Keratinocyte (primary cell): Measurements from ENCODE around the gene MRS2. TPM values are rescaled to one million over a fixed set of nuclear protein-coding genes. Genes with fewer than 3 reads are reported as not detected.
A peak's percentile ranks its signal among the peaks of the same experiment; 100 is the strongest.
"Not testable (repeated sequence)": the region's sequence is repeated elsewhere in the genome, so short reads cannot be mapped to it uniquely, and the experiment has no call there.

ENCODE experiments used
- DNase-seq: peaks from one replicate; pipeline ENCODE4 v3.0.0-alpha.2; 2011; ENCODE audit warnings: low read depth, missing footprints, low spot score
- FAIRE-seq: peaks from 2 replicates; lab custom pipeline; 2011; peaks lifted over from hg19 to GRCh38; lab: Jason Lieb, UNC
- H2AFZ ChIP-seq: 2 replicates; pipeline ENCODE4 v1.6.0; 2012; ENCODE audit warnings: low read length, control low read depth, inconsistent platforms; ENCODE audit not compliant: control insufficient read depth
- H3K27ac ChIP-seq: 2 replicates; pipeline ENCODE4 v1.5.1; 2011; ENCODE audit warnings: low read length; ENCODE audit not compliant: control insufficient read depth, insufficient read depth
- H3K27me3 ChIP-seq: 3 replicates; pipeline ENCODE4 v1.6.0; 2011; ENCODE audit warnings: low read length; ENCODE audit not compliant: control insufficient read depth, insufficient read depth; ENCODE audit errors: extremely low read depth
- H3K36me3 ChIP-seq, 2 experiments: 2 replicates in 1 of 2; 3 replicates in 1 of 2; pipeline ENCODE4 v1.5.1; 2011; ENCODE audit warnings: low read length in 2 of 2, mild to moderate bottlenecking in 1 of 2; ENCODE audit not compliant: control insufficient read depth in 2 of 2, insufficient read depth in 2 of 2; ENCODE audit errors: extremely low read depth in 1 of 2
- H3K4me1 ChIP-seq: 3 replicates; pipeline ENCODE4 v1.5.1; 2011; ENCODE audit warnings: low read length; ENCODE audit not compliant: control insufficient read depth, insufficient read depth; ENCODE audit errors: extremely low read depth
- H3K4me2 ChIP-seq: 3 replicates; pipeline ENCODE4 v1.6.0; 2011; ENCODE audit warnings: low read depth, low read length; ENCODE audit not compliant: control insufficient read depth, insufficient read depth; ENCODE audit errors: extremely low read depth
- H3K4me3 ChIP-seq, 3 experiments: fragments of 200-600 bp in 1 of 3; sonication (generic) in 1 of 3; 2 replicates in 2 of 3; 3 replicates in 1 of 3; pipeline ENCODE4 v1.5.1; 2011 to 2016; ENCODE audit warnings: low read length in 3 of 3, mild to moderate bottlenecking in 3 of 3, control low read depth in 2 of 3, inconsistent platforms in 1 of 3, low read depth in 1 of 3, mixed read lengths in 1 of 3, mixed run types in 1 of 3, moderate library complexity in 1 of 3; ENCODE audit not compliant: control insufficient read depth in 2 of 3, insufficient read depth in 2 of 3; ENCODE audit errors: extremely low read depth in 1 of 3
- H3K79me2 ChIP-seq: 2 replicates; pipeline ENCODE4 v1.6.0; 2012; ENCODE audit warnings: low read length; ENCODE audit not compliant: control insufficient read depth, insufficient read depth
- H3K9ac ChIP-seq: 3 replicates; pipeline ENCODE4 v1.6.0; 2011; ENCODE audit warnings: low read length; ENCODE audit not compliant: control insufficient read depth, insufficient read depth; ENCODE audit errors: extremely low read depth
- H3K9me1 ChIP-seq: 3 replicates; pipeline ENCODE4 v1.6.0; 2011; ENCODE audit warnings: low read length; ENCODE audit not compliant: control insufficient read depth, insufficient read depth; ENCODE audit errors: extremely low read depth
- H3K9me3 ChIP-seq: 2 replicates; pipeline ENCODE4 v1.5.1; 2012; ENCODE audit warnings: low read depth, low read length; ENCODE audit not compliant: control insufficient read depth
- H4K20me1 ChIP-seq: 3 replicates; pipeline ENCODE4 v1.6.0; 2011; ENCODE audit warnings: low read length; ENCODE audit not compliant: control insufficient read depth, insufficient read depth; ENCODE audit errors: extremely low read depth
- EZH2 ChIP-seq: IDR thresholded peaks from one replicate; pipeline ENCODE4 v1.6.1; 2012; ENCODE audit warnings: inconsistent platforms, mild to moderate bottlenecking, low read length, moderate library complexity
- dilution Hi-C: fragments of 300-500 bp; cut with MboI; formaldehyde crosslinking; loops from one replicate; pipeline ENCODE4 v1.7.0; 2020; ENCODE audit warnings: low sequenced_read_pairs; ENCODE audit not compliant: extremely low pct_ligation_motif_present
- polyA plus RNA-seq, 5 experiments: library from polyadenylated mRNA; depleted of rRNA in 3 of 5; stranded (reverse) in 3 of 5; stranded (forward) in 1 of 5; unstranded in 1 of 5; fragments of >200 nt; gene quantifications; 1 replicate in 1 of 5; 2 replicates in 3 of 5; 3 replicates in 1 of 5; pipeline versions ENCODE4 v1.2.1 to v1.2.3, GENCODE V29; 2011 to 2012; ENCODE audit warnings: missing spikeins in 2 of 5, low read depth in 1 of 5, low replicate concordance in 1 of 5
- TF ChIP-seq, protein P1 (sequence below), 3 experiments: IDR thresholded peaks in 1 of 3; conservative IDR thresholded peaks in 1 of 3; optimal IDR thresholded peaks in 1 of 3; 2 replicates in 2 of 3; 3 replicates in 1 of 3; pipeline versions ENCODE3 to v1.5.1; 2011; ENCODE audit warnings: low read length in 3 of 3, mild to moderate bottlenecking in 3 of 3, moderate library complexity in 2 of 3, control low read depth in 1 of 3, inconsistent platforms in 1 of 3; ENCODE audit not compliant: insufficient read depth in 2 of 3; ENCODE audit errors: extremely low read depth in 1 of 3

MRS2 gene
- polyA plus RNA-seq, 1 donor (not counting 4 experiments of a cell fraction or from before 2014, with no cell fraction given) = 26.9 TPM

DNA sequence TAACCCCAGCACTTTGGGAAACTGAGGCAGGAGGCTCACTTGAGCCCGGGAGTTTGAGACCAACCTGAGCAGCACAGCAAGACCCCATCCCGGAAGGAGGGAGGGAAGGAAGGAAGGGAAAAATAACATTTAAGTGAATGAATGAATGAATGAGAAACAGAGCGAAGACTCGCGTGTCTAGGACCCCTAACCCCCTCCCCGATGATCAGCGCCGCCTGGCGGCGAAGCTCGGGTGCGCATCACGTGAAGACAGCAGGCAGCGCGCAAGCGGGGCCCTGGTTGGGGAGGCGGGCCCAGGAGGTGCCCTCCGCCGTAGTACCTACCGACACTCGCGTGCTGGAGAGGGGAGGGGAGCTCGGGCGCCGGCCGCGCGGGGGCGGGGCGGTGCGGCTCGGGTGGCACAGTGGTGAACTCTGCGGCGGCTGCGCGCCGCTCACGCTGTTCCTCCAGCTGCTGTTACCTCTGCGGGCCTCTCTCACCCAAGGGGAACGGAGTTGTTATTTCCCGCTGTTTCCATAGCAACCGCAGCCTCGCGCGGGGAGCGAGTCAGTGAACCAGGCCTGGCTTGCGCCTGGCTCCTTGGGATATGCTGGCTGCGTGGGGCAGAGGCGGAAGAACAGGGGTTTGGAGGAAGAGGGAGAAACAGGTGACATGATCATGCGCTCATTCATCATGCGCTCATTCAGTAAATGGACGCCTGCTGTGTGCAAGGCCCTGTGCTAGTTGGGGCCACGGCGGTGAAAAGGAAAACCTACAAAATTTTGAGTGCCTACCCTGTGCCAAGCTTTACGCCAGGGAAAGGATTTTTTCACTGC lies 42.9 kb upstream of the MRS2 start:
- H3K4me1 ChIP-seq = peaks cover 11% of the 10 kb centered on the region
- H3K27ac ChIP-seq = peak overlapping the region; percentile 22
- H3K9me3 ChIP-seq = no peaks in the 10 kb centered on the region
- TF ChIP-seq, protein P1, sequence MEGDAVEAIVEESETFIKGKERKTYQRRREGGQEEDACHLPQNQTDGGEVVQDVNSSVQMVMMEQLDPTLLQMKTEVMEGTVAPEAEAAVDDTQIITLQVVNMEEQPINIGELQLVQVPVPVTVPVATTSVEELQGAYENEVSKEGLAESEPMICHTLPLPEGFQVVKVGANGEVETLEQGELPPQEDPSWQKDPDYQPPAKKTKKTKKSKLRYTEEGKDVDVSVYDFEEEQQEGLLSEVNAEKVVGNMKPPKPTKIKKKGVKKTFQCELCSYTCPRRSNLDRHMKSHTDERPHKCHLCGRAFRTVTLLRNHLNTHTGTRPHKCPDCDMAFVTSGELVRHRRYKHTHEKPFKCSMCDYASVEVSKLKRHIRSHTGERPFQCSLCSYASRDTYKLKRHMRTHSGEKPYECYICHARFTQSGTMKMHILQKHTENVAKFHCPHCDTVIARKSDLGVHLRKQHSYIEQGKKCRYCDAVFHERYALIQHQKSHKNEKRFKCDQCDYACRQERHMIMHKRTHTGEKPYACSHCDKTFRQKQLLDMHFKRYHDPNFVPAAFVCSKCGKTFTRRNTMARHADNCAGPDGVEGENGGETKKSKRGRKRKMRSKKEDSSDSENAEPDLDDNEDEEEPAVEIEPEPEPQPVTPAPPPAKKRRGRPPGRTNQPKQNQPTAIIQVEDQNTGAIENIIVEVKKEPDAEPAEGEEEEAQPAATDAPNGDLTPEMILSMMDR (optimal IDR thresholded peaks at IDR 0.05 in 1 of 3, IDR thresholded peaks at IDR 0.05 in 1 of 3, conservative IDR thresholded peaks at IDR 0.05 in 1 of 3; ENCODE audit: extremely low read depth in 1 of 3, insufficient read depth in 2 of 3, low read length in 3 of 3) = peak; percentile 78 to 94 (median 81)
- TF ChIP-seq EZH2 = no peak
- no peaks in the 10 kb centered on the region for H3K79me2 ChIP-seq
- FAIRE-seq (no peak), DNase-seq (peak; percentile 41)
- H3K27me3 ChIP-seq = peaks cover 14% of the 10 kb centered on the region
- peak overlapping the region; percentile 87 for H3K4me2 ChIP-seq
- peak overlapping the region; percentile 47 to 70 (median 58) for H3K4me3 ChIP-seq
- H3K9ac ChIP-seq = peak overlapping the region; percentile 63
- H4K20me1 ChIP-seq = no peaks in the 10 kb centered on the region
- no peaks in the 10 kb centered on the region for H3K9me1 ChIP-seq
- no peaks in the 10 kb centered on the region for H3K36me3 ChIP-seq
- dilution Hi-C loops = no loop called here
- H2AFZ ChIP-seq = peak overlapping the region; percentile 86

DNA sequence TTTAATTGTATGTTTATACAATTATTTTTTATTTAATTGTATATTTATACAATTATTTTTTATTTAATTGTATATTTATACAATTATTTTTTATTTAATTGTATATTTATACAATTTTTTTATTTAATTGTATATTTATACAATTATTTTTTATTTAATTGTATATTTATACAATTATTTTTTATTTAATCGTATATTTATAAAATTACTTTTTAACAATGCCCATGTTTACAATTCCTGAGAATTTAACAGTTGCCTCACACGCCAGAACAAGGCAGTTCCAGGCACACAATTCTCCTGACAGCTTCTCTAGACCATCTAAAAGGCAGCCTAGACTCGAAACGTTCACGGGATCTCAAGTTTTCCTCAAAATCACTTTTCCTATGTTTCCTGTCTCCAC lies 40.4 kb upstream of the MRS2 start:
- H3K4me2 ChIP-seq, H3K27ac ChIP-seq, H3K9me1 ChIP-seq, H4K20me1 ChIP-seq, H3K4me3 ChIP-seq, dilution Hi-C loops, FAIRE-seq, H2AFZ ChIP-seq, DNase-seq, H3K9me3 ChIP-seq, H3K9ac ChIP-seq, H3K79me2 ChIP-seq, H3K36me3 ChIP-seq: not testable (repeated sequence)
- H3K27me3 ChIP-seq = peaks cover 11% of the 10 kb centered on the region
- peaks cover 11% of the 10 kb centered on the region for H3K4me1 ChIP-seq

DNA sequence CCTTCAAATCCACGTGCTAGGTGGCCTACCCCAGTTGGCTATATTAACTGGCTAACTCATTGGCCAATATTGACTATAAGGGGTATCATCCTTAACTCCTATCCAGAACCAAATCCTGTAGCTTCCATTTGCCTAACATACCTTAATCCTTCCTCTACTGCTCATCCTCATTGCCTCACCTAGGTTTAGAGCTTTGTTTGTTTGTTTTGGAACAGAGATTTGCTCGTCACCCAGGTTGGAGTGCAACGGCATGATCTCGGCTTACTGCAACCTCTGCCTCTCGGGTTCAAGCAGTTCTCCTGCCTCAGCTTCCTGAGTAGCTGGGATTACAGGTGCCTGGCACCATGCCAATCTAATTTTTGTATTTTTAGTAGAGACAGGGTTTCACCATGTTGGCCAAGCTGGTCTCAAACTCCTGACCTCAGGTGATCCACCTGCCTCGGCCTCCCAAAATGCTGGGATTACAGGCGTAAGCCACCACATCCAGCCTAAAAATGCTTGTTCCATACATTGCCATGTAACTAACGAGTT lies 37.6 kb upstream of the MRS2 start:
- H3K9me1 ChIP-seq, H3K9ac ChIP-seq, H3K79me2 ChIP-seq, DNase-seq, H3K4me2 ChIP-seq, FAIRE-seq, dilution Hi-C loops, H3K27ac ChIP-seq, H2AFZ ChIP-seq, H4K20me1 ChIP-seq, H3K4me3 ChIP-seq, H3K4me1 ChIP-seq, H3K9me3 ChIP-seq, H3K27me3 ChIP-seq, H3K36me3 ChIP-seq: not testable (repeated sequence)
